ENCODE results near the gene ATG9A. TPM values are rescaled to one million over a fixed set of nuclear protein-coding genes. Genes with fewer than 3 reads are reported as not detected.
A peak's percentile ranks its signal among the peaks of the same experiment; 100 is the strongest.

Gene ATG9A
- total RNA-seq, 1 experiment from 2014 or later, result 39.2 TPM

- peak; percentile 81 for DNase-seq (ENCODE audit: low read depth)
Measured at GRCh38 chr2:219253753-219254589, 24.5 kb upstream of the ATG9A start, which contains the start of gene TUBA4A. Gene TUBA4A (minus strand): TSS chr2:219253918. CDS start chr2:219253858, 60 bp downstream.

DNA sequence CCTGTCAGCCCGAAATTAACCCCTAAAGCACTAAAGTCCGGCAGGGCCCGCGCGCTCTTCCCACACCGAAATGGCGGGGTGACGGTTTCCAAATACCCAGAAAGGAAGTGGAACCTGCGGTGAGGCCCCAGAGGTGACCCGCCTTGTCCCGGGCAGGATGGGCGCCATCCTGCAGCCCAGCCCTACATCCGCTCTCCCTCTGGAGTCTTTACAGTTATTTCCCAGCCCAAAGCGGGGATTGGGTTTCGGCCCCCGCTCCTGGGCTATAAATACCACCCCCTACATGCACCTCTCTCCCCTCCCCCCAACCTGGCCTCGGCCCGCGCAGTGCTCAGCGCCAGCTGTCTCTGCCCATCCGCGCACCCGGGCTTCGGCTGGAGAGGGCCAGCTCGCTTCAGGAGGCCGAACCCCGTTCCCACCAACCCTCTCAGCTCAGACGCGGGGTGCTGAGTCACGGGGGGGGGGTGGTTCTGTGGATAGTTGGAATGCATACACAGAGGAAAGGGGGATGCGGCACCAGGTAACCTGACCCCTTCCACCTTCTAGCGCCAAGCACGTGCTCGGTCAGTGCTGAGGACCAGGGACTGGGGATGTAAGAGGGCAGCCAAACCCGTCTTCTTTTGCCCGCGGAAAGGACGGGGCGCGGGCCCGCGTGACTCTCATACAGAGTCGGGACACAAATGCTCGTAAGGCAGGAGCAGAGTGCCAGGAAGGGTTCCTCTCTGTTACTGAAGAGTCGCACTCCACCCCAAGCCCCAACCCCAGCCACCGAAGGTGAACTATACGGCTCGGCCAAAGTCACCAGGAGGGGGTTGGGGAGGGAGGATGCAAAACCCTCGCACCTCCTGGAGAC, 23.7 kb upstream of the ATG9A start, which contains the start of gene TUBA4B:
Gene TUBA4B (plus strand): TSS at position 344 of the 853 bp plus-strand sequence. CDS start 165 bp downstream, at position 509.
- peak; percentile 23 for DNase-seq (ENCODE audit: low read depth)
- in situ Hi-C loops (cut with HindIII; ENCODE audit: low pct_unique_long_range_greater_than_20kb, low sequenced_read_pairs), result no loop called here

More at GRCh38 chr2:219253753-219254589, 24.5 kb upstream of the ATG9A start, which contains the start of gene TUBA4A:
- in situ Hi-C loops (cut with HindIII; ENCODE audit: low pct_unique_long_range_greater_than_20kb, low sequenced_read_pairs), result no loop called here

DNA sequence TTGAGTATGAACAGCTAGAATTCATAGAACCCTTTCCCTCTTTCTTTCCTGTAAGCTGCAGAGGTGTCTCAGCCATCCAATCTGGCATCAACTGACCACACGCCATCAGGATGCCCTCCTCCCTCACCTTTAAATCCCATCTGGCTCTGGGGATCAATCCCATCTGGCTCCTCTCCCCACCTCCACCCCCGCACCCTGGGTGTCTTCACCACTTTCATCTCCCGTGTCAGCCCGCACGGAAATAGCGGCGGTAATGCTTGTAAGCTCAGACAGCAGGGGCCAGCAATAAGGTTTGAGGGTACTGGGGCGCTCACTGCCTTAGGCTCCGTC, 23.1 kb upstream of the ATG9A start:
- in situ Hi-C loops (cut with HindIII; ENCODE audit: low pct_unique_long_range_greater_than_20kb, low sequenced_read_pairs), result no loop called here
- no peak for DNase-seq (ENCODE audit: low read depth)

- in situ Hi-C loops (cut with HindIII; ENCODE audit: low pct_unique_long_range_greater_than_20kb, low sequenced_read_pairs), result no loop called here
- DNase-seq (ENCODE audit: low read depth), result no peak
Measured at GRCh38 chr2:219252084-219252483, 22.6 kb upstream of the ATG9A start.

- in situ Hi-C loops (cut with HindIII; ENCODE audit: low pct_unique_long_range_greater_than_20kb, low sequenced_read_pairs), result no loop called here
- DNase-seq (ENCODE audit: low read depth), result no peak
Measured at GRCh38 chr2:219251656-219252055, 22.2 kb upstream of the ATG9A start.

DNA sequence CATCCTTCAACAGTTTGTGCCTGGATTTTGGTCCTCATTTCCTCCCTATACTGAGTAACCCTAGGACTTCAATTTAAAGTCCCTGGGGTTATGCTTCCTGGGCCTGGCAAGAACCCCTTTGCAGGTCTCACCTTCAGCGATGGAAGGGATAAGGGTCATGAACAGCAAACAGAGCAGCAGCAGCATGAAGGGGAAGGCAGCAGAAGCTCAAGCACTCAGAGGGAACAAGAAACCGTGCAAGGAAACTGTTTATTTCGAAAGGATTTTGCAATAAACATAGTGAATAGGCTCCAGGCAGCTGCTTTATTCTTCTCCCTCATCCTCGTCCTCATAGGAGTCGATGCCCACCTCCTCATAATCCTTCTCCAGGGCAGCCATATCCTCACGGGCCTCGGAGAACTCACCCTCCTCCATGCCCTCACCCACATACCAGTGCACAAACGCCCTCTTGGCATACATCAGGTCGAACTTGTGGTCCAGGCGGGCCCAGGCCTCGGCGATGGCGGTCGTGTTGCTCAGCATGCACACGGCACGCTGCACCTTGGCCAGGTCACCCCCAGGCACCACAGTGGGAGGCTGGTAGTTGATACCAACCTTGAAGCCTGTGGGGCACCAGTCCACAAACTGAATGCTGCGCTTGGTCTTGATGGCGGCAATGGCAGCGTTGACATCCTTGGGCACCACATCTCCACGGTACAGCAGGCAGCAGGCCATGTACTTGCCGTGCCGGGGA, 20.8 kb upstream of the ATG9A start:
- in situ Hi-C loops (cut with HindIII; ENCODE audit: low pct_unique_long_range_greater_than_20kb, low sequenced_read_pairs), result no loop called here
- no peak for DNase-seq (ENCODE audit: low read depth)

- in situ Hi-C loops (cut with HindIII; ENCODE audit: low pct_unique_long_range_greater_than_20kb, low sequenced_read_pairs), result no loop called here
- peak; percentile 86 for DNase-seq (ENCODE audit: low read depth)
Measured at GRCh38 chr2:219249203-219249980, 20.0 kb upstream of the ATG9A start.

- in situ Hi-C loops (cut with HindIII; ENCODE audit: low pct_unique_long_range_greater_than_20kb, low sequenced_read_pairs), result no loop called here
- no peak for DNase-seq (ENCODE audit: low read depth)
Measured at GRCh38 chr2:219248845-219249202, 19.4 kb upstream of the ATG9A start.

GRCh38 chr2:219247678-219248642, 18.5 kb upstream of the ATG9A start:
- no peak for DNase-seq (ENCODE audit: low read depth)
- in situ Hi-C loops (cut with HindIII; ENCODE audit: low pct_unique_long_range_greater_than_20kb, low sequenced_read_pairs), result no loop called here

- no peak for DNase-seq (ENCODE audit: low read depth)
Measured at GRCh38 chr2:219246559-219246958, 17.1 kb upstream of the ATG9A start.

DNA sequence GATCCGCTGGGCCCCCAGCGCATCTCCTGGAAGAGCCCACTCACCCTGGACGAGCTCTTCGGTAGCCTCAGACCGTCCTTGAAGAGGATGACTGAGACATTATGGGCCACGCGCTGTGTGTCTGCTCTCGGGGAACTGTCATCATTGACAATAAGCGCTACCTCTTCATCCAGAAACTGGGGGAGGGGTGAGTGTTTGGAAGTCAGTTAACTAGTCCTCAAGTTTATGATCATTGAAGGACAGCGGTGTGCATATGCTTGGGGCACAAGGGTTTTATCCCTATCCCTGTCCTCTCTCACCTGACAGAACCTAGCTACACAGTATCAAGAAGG, 16.4 kb upstream of the ATG9A start:
- in situ Hi-C loops (cut with HindIII; ENCODE audit: low pct_unique_long_range_greater_than_20kb, low sequenced_read_pairs), result no loop called here
- DNase-seq (ENCODE audit: low read depth), result no peak

More at GRCh38 chr2:219246559-219246958, 17.1 kb upstream of the ATG9A start:
- in situ Hi-C loops (cut with HindIII; ENCODE audit: low pct_unique_long_range_greater_than_20kb, low sequenced_read_pairs), result no loop called here

DNA sequence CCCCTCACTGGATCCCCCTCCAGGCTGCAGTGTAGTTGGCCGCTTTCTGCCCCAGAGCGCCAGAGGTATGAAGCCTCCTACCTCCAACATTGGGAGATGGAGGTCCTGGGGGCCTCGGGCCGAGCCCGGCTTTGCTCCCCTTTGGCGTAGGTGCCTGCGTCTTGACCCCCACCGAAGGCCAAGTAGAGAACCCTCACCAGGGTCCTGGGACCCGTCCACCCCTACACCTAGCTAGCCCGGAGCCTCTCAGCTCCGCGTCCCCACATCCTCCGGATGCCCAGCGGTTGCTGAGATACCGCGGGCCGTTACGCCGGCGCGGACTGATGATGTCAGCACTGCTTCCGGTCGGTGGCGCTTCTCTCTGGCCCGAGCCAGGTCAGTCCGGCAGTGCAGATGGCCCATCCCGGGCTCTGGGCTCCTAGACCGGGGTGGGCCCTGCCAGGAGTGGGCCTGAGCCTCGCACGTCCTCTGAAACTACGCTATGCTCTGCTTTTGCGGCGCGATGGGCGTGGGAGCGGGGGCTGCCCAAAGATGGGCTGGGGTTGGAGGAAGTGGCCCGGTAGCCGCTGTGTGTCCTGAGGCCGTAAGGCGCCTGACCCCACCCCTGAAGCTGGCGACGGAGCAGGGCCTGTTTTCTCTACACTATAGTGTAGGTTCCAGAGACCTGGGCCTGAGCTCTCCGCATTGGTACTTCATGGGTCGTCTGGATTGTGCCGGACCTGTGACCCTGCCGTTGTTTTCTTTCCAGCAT, 15.9 kb upstream of the ATG9A start, which contains the start of the genes GLB1L and STK16:
Gene GLB1L (minus strand): TSS at position 297 of the 751 bp plus-strand sequence. CDS start 1,871 bp downstream, outside the sequence.
Gene STK16 (plus strand): TSS at position 332 of the 751 bp plus-strand sequence. CDS start 521 bp downstream, outside the sequence.
- peak; percentile 83 for DNase-seq (ENCODE audit: low read depth)
- in situ Hi-C loops (cut with HindIII; ENCODE audit: low pct_unique_long_range_greater_than_20kb, low sequenced_read_pairs), result no loop called here

DNA sequence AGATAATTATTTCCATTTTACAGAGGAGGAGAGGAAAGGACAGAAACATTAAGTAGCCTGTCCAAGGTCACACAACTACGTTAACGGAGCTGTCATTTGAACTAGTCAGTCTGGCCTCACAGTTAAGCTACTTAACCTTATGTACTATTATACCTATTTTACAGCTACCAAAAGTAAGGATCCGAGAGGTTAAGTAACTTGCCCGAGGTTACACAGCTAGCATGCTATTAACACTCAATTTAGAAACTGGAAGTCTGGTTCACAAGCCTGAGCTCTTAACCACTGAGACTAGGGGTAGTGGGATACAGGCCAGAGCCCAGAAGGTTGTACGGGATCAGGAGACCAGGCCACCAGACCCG, 15.3 kb upstream of the ATG9A start:
- no peak for DNase-seq (ENCODE audit: low read depth)
- in situ Hi-C loops (cut with HindIII; ENCODE audit: low pct_unique_long_range_greater_than_20kb, low sequenced_read_pairs), result no loop called here

- no peak for DNase-seq (ENCODE audit: low read depth)
- in situ Hi-C loops (cut with HindIII; ENCODE audit: low pct_unique_long_range_greater_than_20kb, low sequenced_read_pairs), result no loop called here
Measured at GRCh38 chr2:219243291-219243761, 13.9 kb upstream of the ATG9A start.

DNA sequence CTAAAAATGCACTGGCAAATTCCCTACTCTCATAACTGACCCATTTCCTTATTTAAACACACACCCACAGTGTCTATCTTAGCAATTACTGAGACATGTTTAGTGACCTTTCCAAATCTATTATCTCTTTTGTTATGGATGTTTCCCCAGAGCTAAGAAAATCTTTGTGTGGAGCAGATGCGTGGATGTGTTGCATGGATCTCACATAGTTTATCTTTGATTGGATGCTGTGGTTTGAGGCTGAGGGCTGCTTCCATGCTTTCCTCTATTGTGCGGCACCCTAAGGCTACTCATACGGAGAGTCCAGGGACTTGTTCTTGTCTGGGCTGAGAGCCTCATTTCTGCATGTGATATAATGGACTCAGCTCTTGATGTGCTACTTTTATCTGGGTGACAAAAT, 4.9 kb upstream of the ATG9A start:
- in situ Hi-C loops (cut with HindIII; ENCODE audit: low pct_unique_long_range_greater_than_20kb, low sequenced_read_pairs), result no loop called here
- DNase-seq (ENCODE audit: low read depth), result no peak

GRCh38 chr2:219230059-219230540, 664 bp upstream of the ATG9A start:
- DNase-seq (ENCODE audit: low read depth), result peak; percentile 54
- in situ Hi-C loops (cut with HindIII; ENCODE audit: low pct_unique_long_range_greater_than_20kb, low sequenced_read_pairs), result no loop called here
